Right lobe of liver (tissue), 4 donors: Measurements from ENCODE around the gene CRYBA4.

ENCODE experiments used
- POLR2A ChIP-seq: fragments of 450-650 bp; IDR thresholded peaks from one replicate; pipeline ENCODE4 v1.6.1; 2017; ENCODE audit warnings: antibody characterized with exemption, mild to moderate bottlenecking
- TF ChIP-seq, protein P1 (sequence below), 4 donors: fragments of 200-600 bp in 3 of 4; fragments of 450-650 bp in 1 of 4; IDR thresholded peaks; one replicate each; pipeline versions ENCODE4 v1.5.1 to v1.8.0; 2016 to 2022; ENCODE audit warnings: antibody characterized with exemption in 4 of 4, mild to moderate bottlenecking in 2 of 4
- donor health status: DM: no; HTN: no; CAD: no.
- donor health status: DM: no; HTN: no; CAD: no.
- donor health status: DM: no; HTN: yes; CAD: no.

- TF ChIP-seq, protein P1, sequence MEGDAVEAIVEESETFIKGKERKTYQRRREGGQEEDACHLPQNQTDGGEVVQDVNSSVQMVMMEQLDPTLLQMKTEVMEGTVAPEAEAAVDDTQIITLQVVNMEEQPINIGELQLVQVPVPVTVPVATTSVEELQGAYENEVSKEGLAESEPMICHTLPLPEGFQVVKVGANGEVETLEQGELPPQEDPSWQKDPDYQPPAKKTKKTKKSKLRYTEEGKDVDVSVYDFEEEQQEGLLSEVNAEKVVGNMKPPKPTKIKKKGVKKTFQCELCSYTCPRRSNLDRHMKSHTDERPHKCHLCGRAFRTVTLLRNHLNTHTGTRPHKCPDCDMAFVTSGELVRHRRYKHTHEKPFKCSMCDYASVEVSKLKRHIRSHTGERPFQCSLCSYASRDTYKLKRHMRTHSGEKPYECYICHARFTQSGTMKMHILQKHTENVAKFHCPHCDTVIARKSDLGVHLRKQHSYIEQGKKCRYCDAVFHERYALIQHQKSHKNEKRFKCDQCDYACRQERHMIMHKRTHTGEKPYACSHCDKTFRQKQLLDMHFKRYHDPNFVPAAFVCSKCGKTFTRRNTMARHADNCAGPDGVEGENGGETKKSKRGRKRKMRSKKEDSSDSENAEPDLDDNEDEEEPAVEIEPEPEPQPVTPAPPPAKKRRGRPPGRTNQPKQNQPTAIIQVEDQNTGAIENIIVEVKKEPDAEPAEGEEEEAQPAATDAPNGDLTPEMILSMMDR (IDR thresholded peaks at IDR 0.05), result no peak
- TF ChIP-seq POLR2A, result no peak
These were observed 3.0 kb downstream of the CRYBA4 start for GRCh38 chr22:26624803-26625202.
